Measurements from ENCODE around the gene PIH1D1.

The PIH1D1 gene

GRCh38 chr19:49427339-49427738 lies 24.3 kb downstream of the PIH1D1 start:
- no peak for TF ChIP-seq GATA2 (IDR thresholded peaks at IDR 0.05; ENCODE audit: low read depth, low read length)
- TF ChIP-seq GATA3 (IDR thresholded peaks at IDR 0.05; ENCODE audit: low read depth, low read length) = no peak

- TF ChIP-seq GATA3 (IDR thresholded peaks at IDR 0.05; ENCODE audit: low read depth, low read length) = no peak
- no peak for TF ChIP-seq GATA2 (IDR thresholded peaks at IDR 0.05; ENCODE audit: low read depth, low read length)
Observed at GRCh38 chr19:49425922-49426592, 25.6 kb downstream of the PIH1D1 start.

- no peak for TF ChIP-seq GATA2 (IDR thresholded peaks at IDR 0.05; ENCODE audit: low read depth, low read length)
- no peak for TF ChIP-seq GATA3 (IDR thresholded peaks at IDR 0.05; ENCODE audit: low read depth, low read length)
Observed at GRCh38 chr19:49425178-49425577, 26.4 kb downstream of the PIH1D1 start, which contains the start of gene GFY. Gene GFY, plus strand, starts transcription at chr19:49425388. Its CDS starts 1,043 bp downstream, at chr19:49426431.

GRCh38 chr19:49423985-49424303 lies 27.7 kb downstream of the PIH1D1 start:
- TF ChIP-seq GATA3 (IDR thresholded peaks at IDR 0.05; ENCODE audit: low read depth, low read length) (no peak), GATA2 (IDR thresholded peaks at IDR 0.05; ENCODE audit: low read depth, low read length) (no peak)

GRCh38 chr19:49423071-49423984 lies 28.3 kb downstream of the PIH1D1 start, which contains the start of gene PTH2:
Gene PTH2, minus strand, starts transcription at chr19:49423441. Its CDS starts 102 bp downstream, at chr19:49423339.
- TF ChIP-seq GATA2 (IDR thresholded peaks at IDR 0.05; ENCODE audit: low read depth, low read length) (no peak), GATA3 (IDR thresholded peaks at IDR 0.05; ENCODE audit: low read depth, low read length) (no peak)

GRCh38 chr19:49422407-49423070 lies 29.1 kb downstream of the PIH1D1 start:
- TF ChIP-seq GATA2 (IDR thresholded peaks at IDR 0.05; ENCODE audit: low read depth, low read length) = no peak
- no peak for TF ChIP-seq GATA3 (IDR thresholded peaks at IDR 0.05; ENCODE audit: low read depth, low read length)

- no peak for TF ChIP-seq GATA3 (IDR thresholded peaks at IDR 0.05; ENCODE audit: low read depth, low read length)
- TF ChIP-seq GATA2 (IDR thresholded peaks at IDR 0.05; ENCODE audit: low read depth, low read length) = no peak
Observed at GRCh38 chr19:49421878-49422202, 29.8 kb downstream of the PIH1D1 start.

GRCh38 chr19:49421039-49421877 lies 30.4 kb downstream of the PIH1D1 start:
- TF ChIP-seq GATA3 (IDR thresholded peaks at IDR 0.05; ENCODE audit: low read depth, low read length) = no peak
- no peak for TF ChIP-seq GATA2 (IDR thresholded peaks at IDR 0.05; ENCODE audit: low read depth, low read length)

- no peak for TF ChIP-seq GATA2 (IDR thresholded peaks at IDR 0.05; ENCODE audit: low read depth, low read length)
- TF ChIP-seq GATA3 (IDR thresholded peaks at IDR 0.05; ENCODE audit: low read depth, low read length) = no peak
Observed at GRCh38 chr19:49420227-49420626, 31.4 kb downstream of the PIH1D1 start.

GRCh38 chr19:49419173-49419572 lies 32.4 kb downstream of the PIH1D1 start:
- TF ChIP-seq GATA2 (IDR thresholded peaks at IDR 0.05; ENCODE audit: low read depth, low read length) (no peak), GATA3 (IDR thresholded peaks at IDR 0.05; ENCODE audit: low read depth, low read length) (no peak)

- no peak for TF ChIP-seq GATA2 (IDR thresholded peaks at IDR 0.05; ENCODE audit: low read depth, low read length)
Observed at GRCh38 chr19:49418511-49418910, 33.1 kb downstream of the PIH1D1 start.

- TF ChIP-seq GATA2 (IDR thresholded peaks at IDR 0.05; ENCODE audit: low read depth, low read length) (no peak), GATA3 (IDR thresholded peaks at IDR 0.05; ENCODE audit: low read depth, low read length) (no peak)
Observed at GRCh38 chr19:49417088-49417487, 34.5 kb downstream of the PIH1D1 start.

- TF ChIP-seq GATA3 (IDR thresholded peaks at IDR 0.05; ENCODE audit: low read depth, low read length) (no peak), GATA2 (IDR thresholded peaks at IDR 0.05; ENCODE audit: low read depth, low read length) (no peak)
Observed at GRCh38 chr19:49415810-49416200, 35.8 kb downstream of the PIH1D1 start.

Measured in SH-SY5Y (cell line).